ENCODE measurements around the gene SOX8.

SOX8 gene

DNA sequence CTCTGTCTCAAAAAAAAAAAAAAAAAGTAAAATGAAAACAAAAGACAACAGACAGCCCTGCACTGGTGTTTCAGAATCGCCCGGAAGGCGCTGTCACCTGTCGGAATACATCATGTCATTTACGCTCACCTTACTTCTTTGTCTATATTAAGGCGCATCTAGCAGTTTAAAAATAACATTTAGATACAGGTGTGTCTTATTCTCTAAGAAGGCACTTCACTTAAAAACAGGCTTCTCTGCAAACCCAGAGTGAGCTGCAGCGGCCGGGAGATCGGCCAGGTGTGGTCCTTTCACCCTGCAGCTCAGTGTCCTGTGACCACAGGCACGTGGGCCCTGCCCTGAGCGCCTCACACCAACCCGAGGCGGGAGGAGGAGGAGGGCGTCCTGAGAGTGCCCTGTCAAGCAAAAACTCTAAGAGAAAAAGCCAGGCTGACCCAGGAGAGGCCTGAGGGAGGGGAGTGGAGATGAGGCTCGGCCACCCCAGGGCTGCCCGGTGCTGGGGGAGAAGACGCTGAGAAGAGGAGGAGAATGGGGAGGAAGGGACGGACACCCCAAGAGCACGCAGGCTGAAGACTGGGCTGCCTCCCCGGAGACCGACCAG is 7.5 kb upstream of the SOX8 start:
- Histone ChIP-seq H3K4me2 (ENCODE audit: low read depth, low read length) (peak overlapping the region; percentile 19; the same call in 1 of the 2 replicates), H4K20me1 (ENCODE audit: insufficient read depth, low read length) (no peaks in the 10 kb centered on the region), H3K4me1 (ENCODE audit: low read length) (no peaks in the 10 kb centered on the region; the same call in 1 of the 2 replicates), H2AFZ (ENCODE audit: low read length) (no peak overlapping the region), H3F3A (ENCODE audit: insufficient read depth, low read length) (no peaks in the 10 kb centered on the region), H3K79me2 (ENCODE audit: low read length) (no peaks in the 10 kb centered on the region), H3K9me2 (replicated peaks; ENCODE audit: insufficient read depth, low read length) (no peaks in the 10 kb centered on the region), H3K27me3 (replicated peaks; ENCODE audit: insufficient read depth, low read length) (peaks cover 74% of the 10 kb centered on the region), H3K9ac (ENCODE audit: low read length) (no peak overlapping the region), H3K9me3 (replicated peaks; ENCODE audit: insufficient read depth, low read length) (no peaks in the 10 kb centered on the region), H3K36me3 (replicated peaks; ENCODE audit: insufficient read depth, low read length) (no peaks in the 10 kb centered on the region), H3K27ac (ENCODE audit: low read length) (peak overlapping the region; percentile 63; the same call in 1 of the 2 replicates), H3K4me3 (ENCODE audit: low read length) (no peak overlapping the region)
- DNase-seq: peak; percentile 63
- TF ChIP-seq EZH2phosphoT487 (IDR thresholded peaks at IDR 0.05; ENCODE audit: low read length) (no peak), EZH2 (optimal IDR thresholded peaks at IDR 0.05; ENCODE audit: low read depth, low read length) (no peak)
- TF ChIP-seq, protein P1, sequence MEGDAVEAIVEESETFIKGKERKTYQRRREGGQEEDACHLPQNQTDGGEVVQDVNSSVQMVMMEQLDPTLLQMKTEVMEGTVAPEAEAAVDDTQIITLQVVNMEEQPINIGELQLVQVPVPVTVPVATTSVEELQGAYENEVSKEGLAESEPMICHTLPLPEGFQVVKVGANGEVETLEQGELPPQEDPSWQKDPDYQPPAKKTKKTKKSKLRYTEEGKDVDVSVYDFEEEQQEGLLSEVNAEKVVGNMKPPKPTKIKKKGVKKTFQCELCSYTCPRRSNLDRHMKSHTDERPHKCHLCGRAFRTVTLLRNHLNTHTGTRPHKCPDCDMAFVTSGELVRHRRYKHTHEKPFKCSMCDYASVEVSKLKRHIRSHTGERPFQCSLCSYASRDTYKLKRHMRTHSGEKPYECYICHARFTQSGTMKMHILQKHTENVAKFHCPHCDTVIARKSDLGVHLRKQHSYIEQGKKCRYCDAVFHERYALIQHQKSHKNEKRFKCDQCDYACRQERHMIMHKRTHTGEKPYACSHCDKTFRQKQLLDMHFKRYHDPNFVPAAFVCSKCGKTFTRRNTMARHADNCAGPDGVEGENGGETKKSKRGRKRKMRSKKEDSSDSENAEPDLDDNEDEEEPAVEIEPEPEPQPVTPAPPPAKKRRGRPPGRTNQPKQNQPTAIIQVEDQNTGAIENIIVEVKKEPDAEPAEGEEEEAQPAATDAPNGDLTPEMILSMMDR (IDR thresholded peaks at IDR 0.05; ENCODE audit: low read length): no peak

DNA sequence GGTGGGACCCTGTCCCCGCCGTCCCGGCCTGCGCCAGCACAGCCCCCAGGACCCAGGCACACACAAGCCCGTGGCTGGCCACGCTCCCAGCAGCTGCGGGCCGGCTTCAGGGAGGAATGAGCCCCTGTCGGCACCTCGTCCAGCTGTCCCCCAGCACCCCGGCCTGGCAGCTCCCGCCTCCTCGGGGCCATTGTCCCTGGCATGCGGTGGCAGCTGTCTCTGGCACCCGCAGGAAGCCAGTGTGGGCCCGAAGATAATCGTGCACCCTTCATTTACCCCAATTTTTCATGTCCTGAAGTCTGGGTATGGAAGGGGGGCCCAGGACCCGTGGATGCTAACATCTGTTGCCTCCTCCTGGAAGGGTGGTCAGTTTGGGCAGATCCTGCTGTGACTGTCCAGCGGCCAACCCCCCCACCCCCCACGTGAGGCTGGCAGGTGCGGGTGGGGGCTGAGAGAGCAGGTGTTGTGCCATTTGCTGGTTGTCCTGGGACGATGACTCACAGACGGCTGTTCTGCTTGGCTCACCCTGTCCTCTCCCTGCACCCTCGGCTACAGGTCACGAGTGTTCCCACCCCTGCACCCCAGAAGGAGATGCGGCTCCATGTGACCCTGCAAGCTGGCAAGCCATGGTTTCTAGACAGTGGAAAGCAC is 6.8 kb upstream of the SOX8 start:
- DNase-seq: no peak
- Histone ChIP-seq H3K79me2 (ENCODE audit: low read length) (no peaks in the 10 kb centered on the region), H3K27me3 (replicated peaks; ENCODE audit: insufficient read depth, low read length) (peaks cover 80% of the 10 kb centered on the region), H3K4me3 (ENCODE audit: low read length) (no peak overlapping the region), H3K9me3 (replicated peaks; ENCODE audit: insufficient read depth, low read length) (no peaks in the 10 kb centered on the region), H2AFZ (ENCODE audit: low read length) (no peak overlapping the region), H3K36me3 (replicated peaks; ENCODE audit: insufficient read depth, low read length) (no peaks in the 10 kb centered on the region), H3K4me1 (ENCODE audit: low read length) (no peaks in the 10 kb centered on the region; the same call in 1 of the 2 replicates), H3K9me2 (replicated peaks; ENCODE audit: insufficient read depth, low read length) (no peaks in the 10 kb centered on the region), H3K9ac (ENCODE audit: low read length) (no peak overlapping the region), H3F3A (ENCODE audit: insufficient read depth, low read length) (no peaks in the 10 kb centered on the region), H3K27ac (ENCODE audit: low read length) (peak overlapping the region; percentile 63; the same call in 1 of the 2 replicates), H4K20me1 (ENCODE audit: insufficient read depth, low read length) (no peaks in the 10 kb centered on the region), H3K4me2 (ENCODE audit: low read depth, low read length) (peak overlapping the region; percentile 19; the same call in 1 of the 2 replicates)
- TF ChIP-seq EZH2phosphoT487 (IDR thresholded peaks at IDR 0.05; ENCODE audit: low read length) (no peak), EZH2 (optimal IDR thresholded peaks at IDR 0.05; ENCODE audit: low read depth, low read length) (no peak)
- TF ChIP-seq, protein P1 (IDR thresholded peaks at IDR 0.05; ENCODE audit: low read length): no peak

DNA sequence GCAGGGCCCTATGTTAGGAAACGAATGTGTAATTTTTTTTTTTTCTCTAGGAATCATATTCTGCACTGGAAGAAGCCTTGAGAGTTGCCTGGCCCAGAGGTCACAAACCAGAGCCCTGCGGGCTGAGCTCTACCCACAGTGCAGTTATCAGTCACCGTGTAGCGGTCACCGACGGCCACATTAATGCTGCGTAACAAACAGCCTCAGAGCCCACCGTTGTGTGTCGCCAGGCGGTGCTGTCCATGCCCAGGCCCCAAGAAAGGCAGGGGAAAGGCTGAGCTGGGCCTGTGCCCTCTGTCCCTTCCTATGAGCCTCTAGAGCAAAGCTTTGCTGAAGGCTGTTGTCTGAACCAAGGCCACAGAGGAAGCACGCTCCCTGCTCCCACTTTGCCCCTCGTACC is 6.3 kb upstream of the SOX8 start:
- no peak for DNase-seq
- no peak overlapping the region for H3K9ac ChIP-seq (ENCODE audit: low read length)
- H3K9me3 ChIP-seq (replicated peaks; ENCODE audit: insufficient read depth, low read length): no peaks in the 10 kb centered on the region
- no peaks in the 10 kb centered on the region for H3K36me3 ChIP-seq (replicated peaks; ENCODE audit: insufficient read depth, low read length)
- H3K27ac ChIP-seq (ENCODE audit: low read length): no peak overlapping the region
- no peaks in the 10 kb centered on the region for H3F3A ChIP-seq (ENCODE audit: insufficient read depth, low read length)
- no peak overlapping the region for H2AFZ ChIP-seq (ENCODE audit: low read length)
- no peak overlapping the region for H3K4me2 ChIP-seq (ENCODE audit: low read depth, low read length)
- no peak for TF ChIP-seq EZH2phosphoT487 (IDR thresholded peaks at IDR 0.05; ENCODE audit: low read length)
- no peak for TF ChIP-seq EZH2 (optimal IDR thresholded peaks at IDR 0.05; ENCODE audit: low read depth, low read length)
- TF ChIP-seq, protein P1 (IDR thresholded peaks at IDR 0.05; ENCODE audit: low read length): no peak
- H3K79me2 ChIP-seq (ENCODE audit: low read length): no peaks in the 10 kb centered on the region
- no peaks in the 10 kb centered on the region for H3K9me2 ChIP-seq (replicated peaks; ENCODE audit: insufficient read depth, low read length)
- H3K4me1 ChIP-seq (ENCODE audit: low read length): no peaks in the 10 kb centered on the region; the same call in 1 of the 2 replicates
- H3K4me3 ChIP-seq (ENCODE audit: low read length): no peak overlapping the region
- H3K27me3 ChIP-seq (replicated peaks; ENCODE audit: insufficient read depth, low read length): peaks cover 86% of the 10 kb centered on the region
- no peaks in the 10 kb centered on the region for H4K20me1 ChIP-seq (ENCODE audit: insufficient read depth, low read length)
